Hematopoietic multipotent progenitor cell treated with erythropoietin and hydrocortisone succinate and interleukin-3 and kit ligand, for 4 days (in vitro differentiated cells): Measurements from ENCODE around the gene LCN12.
"Not testable (repeated sequence)": the region's sequence is repeated elsewhere in the genome, so short reads cannot be mapped to it uniquely, and the experiment has no call there.

Experiments used
- DNase-seq: peaks from one replicate; pipeline ENCODE4 v3.0.0-alpha.2; 2015

The LCN12 gene

GRCh38 chr9:136991993-136992818, 40.1 kb downstream of the LCN12 start, which contains the start of gene PAXX:
Gene PAXX (plus strand): TSS chr9:136992422. CDS start chr9:136992444, 22 bp downstream.
- DNase-seq: peak; percentile 97

GRCh38 chr9:136992819-136993369, 40.8 kb downstream of the LCN12 start:
- DNase-seq: no peak

GRCh38 chr9:136994180-136994887, 42.3 kb downstream of the LCN12 start:
- DNase-seq: no peak

GRCh38 chr9:136994888-136995230, 42.8 kb downstream of the LCN12 start:
- DNase-seq: no peak

- DNase-seq: no peak
Measured at GRCh38 chr9:136995362-136995761, 43.3 kb downstream of the LCN12 start.

- no peak for DNase-seq
Measured at GRCh38 chr9:136995772-136996311, 43.8 kb downstream of the LCN12 start.

GRCh38 chr9:136996361-136997292, 44.6 kb downstream of the LCN12 start, which contains the start of gene CLIC3:
Gene CLIC3 (minus strand): TSS chr9:136996568. CDS start chr9:136996543, 25 bp downstream.
- peak; percentile 75 for DNase-seq

- DNase-seq: no peak
Measured at GRCh38 chr9:136997371-136997770, 45.3 kb downstream of the LCN12 start.

- no peak for DNase-seq
Measured at GRCh38 chr9:136997830-136998234, 45.8 kb downstream of the LCN12 start.

GRCh38 chr9:137000177-137000930, 48.3 kb downstream of the LCN12 start:
- peak; percentile 75 for DNase-seq

- DNase-seq: no peak
Measured at GRCh38 chr9:137001857-137002645, 50.0 kb downstream of the LCN12 start.

- no peak for DNase-seq
Measured at GRCh38 chr9:137002646-137003041, 50.6 kb downstream of the LCN12 start.

GRCh38 chr9:137004285-137004684, 52.2 kb downstream of the LCN12 start:
- DNase-seq: not testable (repeated sequence)
